GM18861 (cell line): ENCODE measurements around the gene HLA-DPA1.
"Not testable (repeated sequence)": the region's sequence is repeated elsewhere in the genome, so short reads cannot be mapped to it uniquely, and the experiment has no call there.

ENCODE experiments used
- ATAC-seq: cut with Tn5 transposase; IDR thresholded peaks from one replicate; pipeline ENCODE4 v1.9.1; 2021; ENCODE audit not compliant: unreplicated experiment

Gene HLA-DPA1

GRCh38 chr6:33065312-33065711, 8.1 kb downstream of the HLA-DPA1 start:
- no peak for ATAC-seq

GRCh38 chr6:33064723-33065122, 8.7 kb downstream of the HLA-DPA1 start:
- ATAC-seq: no peak

GRCh38 chr6:33063435-33063834, 10.0 kb downstream of the HLA-DPA1 start:
- ATAC-seq: not testable (repeated sequence)

DNA sequence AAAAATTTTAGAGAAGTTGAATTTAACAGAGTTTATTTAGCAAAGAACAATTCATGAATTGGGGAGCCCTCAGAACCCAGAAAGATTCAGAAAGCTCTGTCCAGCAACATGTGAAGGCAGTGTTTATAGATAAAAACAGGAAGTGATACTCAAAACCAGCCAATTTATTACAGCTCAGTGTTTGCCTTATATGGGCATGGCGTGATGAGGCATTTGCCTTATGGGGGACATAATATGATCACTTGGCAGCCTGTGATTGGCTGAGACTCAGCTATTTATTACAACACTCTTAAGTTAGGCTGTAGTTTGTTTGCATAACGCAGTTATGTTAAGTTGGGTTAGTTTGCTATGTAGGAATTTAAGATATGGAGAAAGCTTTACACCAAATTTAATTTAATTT, 11.5 kb downstream of the HLA-DPA1 start:
- peak; percentile 68 for ATAC-seq

DNA sequence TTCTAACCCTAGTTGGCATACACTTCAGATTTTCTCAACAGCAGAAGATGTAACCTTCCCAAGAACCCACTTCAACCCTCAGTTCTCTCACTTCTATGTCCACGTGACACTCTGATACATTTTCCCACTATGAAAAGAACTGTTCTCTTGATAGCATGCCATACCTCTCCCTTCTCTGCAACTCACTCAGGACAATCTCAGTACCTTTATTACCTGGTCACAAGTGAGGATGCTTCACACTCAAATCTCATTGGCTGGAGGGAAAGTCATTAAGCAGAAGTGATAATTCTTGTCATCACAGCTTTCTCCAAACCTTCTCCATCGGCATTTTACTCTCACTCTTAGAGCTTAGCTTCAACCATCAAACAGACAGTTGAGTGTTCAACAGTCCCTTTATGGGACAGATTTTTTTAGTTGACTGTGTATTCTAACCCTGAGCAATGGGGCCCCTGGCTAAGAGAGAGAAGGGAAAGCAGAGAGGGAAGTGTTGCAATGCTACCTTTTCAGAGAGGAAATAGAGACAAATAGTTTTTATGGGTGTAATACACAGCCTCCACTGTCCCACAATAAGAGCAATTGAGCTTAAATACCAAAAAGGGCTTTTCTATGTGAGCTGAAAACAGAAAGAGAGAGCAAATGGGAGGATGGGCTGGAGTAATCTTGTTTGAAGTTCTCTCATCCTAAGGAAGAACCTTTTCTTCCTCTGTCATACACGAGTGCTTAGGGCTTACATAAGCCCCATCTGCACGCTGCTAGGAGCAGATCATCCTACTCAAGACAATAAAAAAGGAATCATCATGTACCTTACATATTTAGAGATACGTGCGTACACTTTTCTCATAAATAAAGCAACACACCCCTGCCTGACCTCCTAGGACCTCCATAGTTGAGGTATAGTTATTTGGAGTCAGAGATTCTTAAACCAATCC, 16.0 kb downstream of the HLA-DPA1 start:
- no peak for ATAC-seq

- ATAC-seq: no peak
These were observed 20.2 kb downstream of the HLA-DPA1 start for GRCh38 chr6:33053230-33053629.

DNA sequence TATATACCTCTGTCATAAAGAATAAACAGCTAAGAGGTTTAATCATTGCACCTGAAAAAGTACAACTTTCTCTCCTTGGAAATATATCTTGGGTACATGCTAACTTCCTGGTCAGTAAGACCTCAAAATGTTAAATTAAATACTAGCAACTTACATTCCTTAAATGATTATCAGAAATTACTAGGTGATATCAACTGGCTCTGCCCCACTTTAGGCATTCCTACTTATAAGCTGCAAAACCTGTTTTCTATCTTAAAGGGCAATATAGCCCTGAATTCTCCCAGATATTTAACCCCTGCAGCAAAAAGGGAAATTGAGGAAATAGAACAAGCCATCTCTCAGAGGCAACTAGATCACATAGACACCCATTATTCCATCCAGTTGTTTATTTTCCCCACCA, 20.8 kb downstream of the HLA-DPA1 start:
- ATAC-seq: no peak

- no peak for ATAC-seq
These were observed 23.2 kb downstream of the HLA-DPA1 start for GRCh38 chr6:33050014-33050810.

- ATAC-seq: no peak
These were observed 24.0 kb downstream of the HLA-DPA1 start for GRCh38 chr6:33049323-33050013.

DNA sequence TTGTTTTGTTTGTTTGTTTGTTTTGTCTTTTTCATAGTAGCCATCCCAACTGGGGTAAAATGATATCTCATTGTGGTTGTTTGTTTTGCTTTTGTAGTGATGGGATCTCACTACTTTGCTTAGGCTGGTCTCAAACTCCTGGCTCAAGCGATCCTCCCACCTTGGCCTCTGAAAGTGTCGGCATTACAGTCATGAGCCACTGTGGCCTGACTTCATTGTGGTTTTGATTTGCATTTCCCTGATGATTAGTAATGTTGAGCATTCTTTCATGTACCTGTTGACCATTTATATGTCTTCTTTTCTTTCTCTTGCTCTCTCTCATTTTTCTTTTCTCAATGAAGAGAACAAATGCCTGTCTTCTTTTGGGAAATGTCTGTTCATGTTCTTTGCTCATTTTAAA, 33.3 kb downstream of the HLA-DPA1 start:
- ATAC-seq: no peak

DNA sequence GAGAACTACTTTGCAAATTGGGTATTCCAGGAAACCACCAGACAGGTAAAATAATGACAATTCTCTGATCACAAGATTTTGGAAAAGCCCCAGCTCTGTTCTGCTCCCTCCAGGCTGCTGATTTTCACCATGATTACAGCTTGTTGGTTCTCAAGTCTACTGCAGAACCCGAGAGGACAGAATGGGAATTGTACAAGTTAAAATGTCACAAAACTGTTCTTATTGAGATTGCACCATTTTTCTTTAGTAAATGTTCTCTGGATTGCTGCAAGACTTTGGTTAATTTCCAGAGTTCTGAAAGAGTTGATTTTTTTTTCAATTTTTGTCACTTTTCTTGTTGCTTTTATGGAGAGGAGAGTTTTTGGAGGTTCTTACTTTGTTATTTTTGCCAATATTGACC, 36.9 kb downstream of the HLA-DPA1 start:
- ATAC-seq: no peak

DNA sequence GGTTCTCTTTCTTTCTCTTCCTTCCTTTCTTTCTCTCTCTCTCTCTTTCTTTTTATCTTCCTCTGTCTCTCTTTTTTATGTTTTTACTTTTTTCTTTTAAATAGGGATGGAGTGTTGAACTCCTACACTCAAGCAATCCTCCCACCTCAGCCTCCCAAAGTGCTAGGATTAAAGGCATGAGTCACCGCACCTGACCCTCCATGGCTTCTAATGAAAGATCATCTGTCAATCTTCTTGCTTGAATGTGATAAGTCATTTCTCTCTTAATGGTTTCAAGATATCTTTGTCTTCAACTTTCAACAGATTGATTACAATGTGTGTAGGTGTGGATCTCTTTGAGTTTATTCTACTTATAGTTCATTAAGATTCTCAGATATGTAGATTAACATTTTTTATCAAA, 38.9 kb downstream of the HLA-DPA1 start:
- ATAC-seq: no peak

DNA sequence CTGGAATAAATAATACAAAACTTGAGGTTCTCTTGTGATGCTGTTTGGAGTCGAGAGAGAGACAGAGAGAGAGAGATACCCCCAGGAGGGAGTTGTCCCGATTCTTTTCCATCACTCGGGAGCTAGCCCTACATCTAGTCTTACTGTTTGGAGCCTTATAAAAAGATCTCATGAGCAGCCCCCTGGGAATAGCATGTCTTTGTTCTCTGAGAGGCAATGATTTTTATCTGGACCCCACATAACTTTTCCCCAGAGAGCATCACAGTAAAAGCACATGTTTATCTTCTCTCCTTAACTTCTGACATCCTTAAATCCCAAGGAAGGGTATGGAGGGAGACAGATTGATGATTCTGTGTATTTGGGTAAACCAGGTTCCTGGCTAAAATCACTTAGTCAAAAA, 43.2 kb downstream of the HLA-DPA1 start:
- ATAC-seq: no peak

DNA sequence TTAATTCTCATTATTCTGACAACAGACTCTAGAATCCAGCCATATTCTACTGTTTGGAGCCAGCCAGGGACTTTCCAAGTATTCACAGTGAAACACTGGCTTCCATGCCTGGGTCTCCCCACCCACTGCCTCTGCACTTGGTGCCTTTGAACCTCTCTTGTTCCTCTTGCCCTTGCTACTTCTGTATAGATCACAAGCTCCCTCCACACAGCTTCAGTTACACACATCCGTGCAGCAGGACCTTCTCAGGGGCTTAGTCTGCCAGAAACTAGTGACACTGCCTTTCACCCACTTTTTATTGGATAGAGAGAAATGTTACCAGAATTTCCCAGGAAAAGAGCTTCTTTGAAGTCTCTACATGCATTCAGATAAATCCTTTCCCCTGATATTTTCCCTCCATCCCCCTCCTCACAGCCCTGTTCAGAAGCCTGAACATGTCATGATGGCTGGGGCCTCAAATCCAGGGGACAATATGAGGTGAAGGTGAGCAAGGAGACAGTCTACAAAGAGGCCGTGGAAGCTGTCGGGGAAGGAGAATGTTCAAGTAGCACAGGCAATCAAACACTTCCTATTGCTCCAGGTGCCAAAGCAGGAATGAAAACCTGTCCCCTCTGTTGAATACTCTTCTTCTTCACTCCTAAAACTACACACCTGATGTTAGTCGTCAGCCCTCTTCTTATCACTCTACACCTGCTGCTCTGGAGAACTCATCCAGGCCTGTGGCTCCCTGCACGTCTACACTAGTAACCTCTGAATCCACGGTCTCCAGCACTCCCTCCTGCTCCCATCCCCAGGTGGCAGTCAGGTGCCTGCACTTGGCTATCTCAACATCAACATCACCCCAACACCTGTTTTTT, 43.9 kb downstream of the HLA-DPA1 start:
- peak; percentile 64 for ATAC-seq

DNA sequence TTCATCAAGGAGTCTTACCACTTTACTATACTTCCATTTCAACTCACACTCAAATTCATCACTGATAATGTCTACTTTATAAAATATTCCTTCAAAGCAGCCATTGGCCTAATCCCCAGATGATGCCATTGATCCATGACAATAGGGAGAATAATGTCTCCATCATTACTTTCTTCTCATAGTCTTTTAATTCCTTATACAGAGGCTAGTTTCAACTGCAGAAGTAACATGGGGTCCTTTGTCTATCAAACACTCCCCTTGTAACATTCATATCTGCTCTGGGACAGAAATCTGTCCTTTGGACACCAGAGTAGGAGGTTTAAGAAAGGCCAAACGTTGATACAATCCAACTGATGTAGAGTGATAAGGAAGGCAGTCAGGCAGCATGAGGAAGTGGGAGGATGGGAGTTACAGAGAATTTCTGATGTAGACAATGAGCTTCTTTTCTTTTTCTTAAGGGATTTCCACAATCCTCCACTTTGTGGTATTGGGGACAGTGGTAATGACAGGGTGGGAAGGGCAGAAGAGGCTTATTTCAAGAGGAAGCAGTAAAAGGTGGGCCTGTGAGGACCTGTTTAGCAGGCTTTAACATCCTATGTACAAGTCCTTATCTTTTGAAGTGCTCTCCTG, 45.1 kb downstream of the HLA-DPA1 start:
- no peak for ATAC-seq

- ATAC-seq: no peak
These were observed 48.9 kb downstream of the HLA-DPA1 start for GRCh38 chr6:33024521-33024920.

GRCh38 chr6:33023536-33023935, 49.9 kb downstream of the HLA-DPA1 start:
- ATAC-seq: no peak

GRCh38 chr6:33021917-33022316, 51.5 kb downstream of the HLA-DPA1 start:
- ATAC-seq: no peak

DNA sequence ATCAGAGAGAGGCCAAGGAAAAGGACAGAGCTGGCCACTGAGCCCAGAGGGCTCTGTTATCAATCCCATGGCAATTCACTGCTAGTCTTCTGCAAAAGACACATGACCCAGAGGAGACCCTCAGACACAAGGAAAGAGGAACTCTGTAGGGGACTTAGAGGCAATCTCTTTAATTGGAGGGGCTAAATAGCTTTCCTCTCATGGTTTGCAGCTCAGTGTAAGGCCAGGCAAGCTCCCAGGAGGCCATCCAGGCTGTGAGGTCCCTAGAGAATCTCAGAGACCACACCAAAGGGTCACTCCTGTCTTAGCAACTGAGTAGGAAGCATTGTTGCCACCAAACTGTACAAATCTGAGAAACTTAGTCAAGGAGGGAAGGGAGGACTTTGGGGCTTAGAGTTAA, 54.1 kb downstream of the HLA-DPA1 start:
- ATAC-seq: no peak

DNA sequence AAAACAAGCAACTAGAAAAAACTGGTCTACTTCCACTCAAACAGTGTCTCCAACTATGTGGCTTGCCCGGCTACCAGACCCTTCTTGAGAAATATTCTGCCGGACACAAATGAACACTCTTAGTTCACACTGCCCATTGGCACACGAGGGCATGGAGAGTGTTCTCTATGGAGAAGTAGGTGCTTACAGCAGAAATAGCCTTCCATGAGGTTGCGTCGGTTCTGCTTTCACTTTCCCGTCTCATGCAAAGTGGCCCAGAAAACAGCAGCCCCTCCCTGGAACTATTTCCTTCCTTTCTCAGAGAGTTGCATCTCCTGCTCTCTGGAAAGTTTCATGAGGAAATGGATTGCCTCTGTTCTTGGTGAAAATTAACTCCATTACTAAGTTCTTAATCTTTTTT, 54.5 kb downstream of the HLA-DPA1 start:
- peak; percentile 50 for ATAC-seq
